Gastrocnemius medialis (tissue), 4 donors: ENCODE data around the gene TSPAN2. TPM values are rescaled to one million over a fixed set of nuclear protein-coding genes. Genes with fewer than 3 reads are reported as not detected.

Source experiments
- ATAC-seq, 2 donors: fragments of 150-250 bp; one replicate each; pipeline ENCODE4 v1.9.1; 2016
- DNase-seq, 2 donors: peaks; one replicate each; pipeline ENCODE4 v3.0.0-alpha.2; 2019
- H3K27ac ChIP-seq, 4 donors: fragments of 200-600 bp; sonication (generic); 1 replicate in 1 of 4; 2 replicates in 3 of 4; pipeline ENCODE4 v1.5.1; 2016 to 2018; ENCODE audit warnings: mild to moderate bottlenecking in 2 of 4, moderate library complexity in 1 of 4
- H3K27me3 ChIP-seq, 3 donors: fragments of 200-600 bp; sonication (generic) in 2 of 3; 1 replicate in 1 of 3; 2 replicates in 2 of 3; pipeline versions ENCODE4 v1.5.1 to v1.6.0; 2016 to 2019; ENCODE audit warnings: mild to moderate bottlenecking in 1 of 3, moderate library complexity in 1 of 3
- H3K36me3 ChIP-seq, 2 donors: fragments of 200-600 bp; sonication (generic) in 1 of 2; one replicate each; pipeline ENCODE4 v1.5.1; 2017 to 2018
- H3K4me1 ChIP-seq, 2 donors: fragments of 200-600 bp; sonication (generic) in 1 of 2; one replicate each; pipeline ENCODE4 v1.5.1; 2016 to 2017; ENCODE audit warnings: mild to moderate bottlenecking in 2 of 2
- H3K4me3 ChIP-seq, 4 donors: fragments of 200-600 bp; sonication (generic) in 3 of 4; 1 replicate in 1 of 4; 2 replicates in 3 of 4; pipeline ENCODE4 v1.5.1; 2016 to 2019; ENCODE audit warnings: mild to moderate bottlenecking in 2 of 4
- H3K9me3 ChIP-seq, 3 donors: fragments of 200-600 bp; sonication (generic) in 2 of 3; 1 replicate in 1 of 3; 2 replicates in 2 of 3; pipeline ENCODE4 v1.5.1; 2016 to 2019
- POLR2A ChIP-seq, 2 donors: fragments of 450-650 bp; IDR thresholded peaks; one replicate each; pipeline ENCODE4 v1.6.1; 2017; ENCODE audit warnings: antibody characterized with exemption in 2 of 2, mild to moderate bottlenecking in 2 of 2, moderate library complexity in 2 of 2
- in situ Hi-C, 4 donors: fragments of 200-750 bp; cut with MboI; loops; one replicate each; pipeline versions ENCODE4 v1.15.0 to v1.8.0; 2017; ENCODE audit warnings: low sequenced_read_pairs in 4 of 4
- intact Hi-C: fragments of 100-400 bp; cut with DNase I; formaldehyde crosslinking; loops from one replicate; pipeline ENCODE4 v1.15.1; 2023; ENCODE audit warnings: low total_unique reads
- total RNA-seq, 4 donors: library from RNA; depleted of rRNA; stranded (reverse); fragments of >200 nt; gene quantifications; one replicate each; pipeline versions ENCODE4 v1.1.0 to v1.2.3, GENCODE V29; 2016
- TF ChIP-seq, protein P1 (sequence below), 5 experiments: fragments of 450-650 bp in 3 of 5; fragments of 200-600 bp in 2 of 5; sonication (generic) in 2 of 5; IDR thresholded peaks in 4 of 5; conservative IDR thresholded peaks in 1 of 5; 1 replicate in 4 of 5; 2 replicates in 1 of 5; pipeline ENCODE4 v1.5.1; 2016 to 2019; ENCODE audit warnings: antibody characterized with exemption in 5 of 5, mild to moderate bottlenecking in 3 of 5, moderate library complexity in 3 of 5

Gene TSPAN2
- total RNA-seq, 4 donors from 2014 or later, result 0.70 to 2.6 (median 2.0) TPM; not detected in 1

- in situ Hi-C loops, result loop anchor here in 1 of 4 donors (25.0 kb wide), 1 partner anchor 715 kb away; no protein-coding TSS in a partner anchor
Measured at GRCh38 chr1:115051850-115052249, 37.5 kb downstream of the TSPAN2 start.

GRCh38 chr1:115046751-115047150 lies 42.6 kb downstream of the TSPAN2 start:
- Histone ChIP-seq H3K27ac (no peak overlapping the region), H3K4me1 (no peaks in the 10 kb centered on the region), H3K27me3 (no peaks in the 10 kb centered on the region), H3K36me3 (no peaks in the 10 kb centered on the region), H3K4me3 (no peak overlapping the region), H3K9me3 (no peaks in the 10 kb centered on the region)
- intact Hi-C loops (no loop called here), in situ Hi-C loops (no loop called here)
- TF ChIP-seq, protein P1, sequence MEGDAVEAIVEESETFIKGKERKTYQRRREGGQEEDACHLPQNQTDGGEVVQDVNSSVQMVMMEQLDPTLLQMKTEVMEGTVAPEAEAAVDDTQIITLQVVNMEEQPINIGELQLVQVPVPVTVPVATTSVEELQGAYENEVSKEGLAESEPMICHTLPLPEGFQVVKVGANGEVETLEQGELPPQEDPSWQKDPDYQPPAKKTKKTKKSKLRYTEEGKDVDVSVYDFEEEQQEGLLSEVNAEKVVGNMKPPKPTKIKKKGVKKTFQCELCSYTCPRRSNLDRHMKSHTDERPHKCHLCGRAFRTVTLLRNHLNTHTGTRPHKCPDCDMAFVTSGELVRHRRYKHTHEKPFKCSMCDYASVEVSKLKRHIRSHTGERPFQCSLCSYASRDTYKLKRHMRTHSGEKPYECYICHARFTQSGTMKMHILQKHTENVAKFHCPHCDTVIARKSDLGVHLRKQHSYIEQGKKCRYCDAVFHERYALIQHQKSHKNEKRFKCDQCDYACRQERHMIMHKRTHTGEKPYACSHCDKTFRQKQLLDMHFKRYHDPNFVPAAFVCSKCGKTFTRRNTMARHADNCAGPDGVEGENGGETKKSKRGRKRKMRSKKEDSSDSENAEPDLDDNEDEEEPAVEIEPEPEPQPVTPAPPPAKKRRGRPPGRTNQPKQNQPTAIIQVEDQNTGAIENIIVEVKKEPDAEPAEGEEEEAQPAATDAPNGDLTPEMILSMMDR (IDR thresholded peaks at IDR 0.05 in 4 of 5, conservative IDR thresholded peaks at IDR 0.05 in 1 of 5), result no peak
- TF ChIP-seq POLR2A (IDR thresholded peaks at IDR 0.05), result no peak
- DNase-seq, result no peak
- ATAC-seq, result no peak

More at GRCh38 chr1:115051850-115052249, 37.5 kb downstream of the TSPAN2 start:
- ATAC-seq, result no peak
- intact Hi-C loops, result loop anchor here (2.0 to 5.0 kb wide), 2 partner anchors 75 to 705 kb away; no protein-coding TSS in a partner anchor
- no peak for TF ChIP-seq POLR2A (IDR thresholded peaks at IDR 0.05)
- TF ChIP-seq, protein P1 (IDR thresholded peaks at IDR 0.05 in 4 of 5, conservative IDR thresholded peaks at IDR 0.05 in 1 of 5), result no peak
- H3K4me1 ChIP-seq, result no peaks in the 10 kb centered on the region
- no peaks in the 10 kb centered on the region for H3K36me3 ChIP-seq
- no peaks in the 10 kb centered on the region for H3K27me3 ChIP-seq
- H3K4me3 ChIP-seq, result no peak overlapping the region
- DNase-seq, result no peak
- no peaks in the 10 kb centered on the region for H3K9me3 ChIP-seq
- no peak overlapping the region for H3K27ac ChIP-seq

DNA sequence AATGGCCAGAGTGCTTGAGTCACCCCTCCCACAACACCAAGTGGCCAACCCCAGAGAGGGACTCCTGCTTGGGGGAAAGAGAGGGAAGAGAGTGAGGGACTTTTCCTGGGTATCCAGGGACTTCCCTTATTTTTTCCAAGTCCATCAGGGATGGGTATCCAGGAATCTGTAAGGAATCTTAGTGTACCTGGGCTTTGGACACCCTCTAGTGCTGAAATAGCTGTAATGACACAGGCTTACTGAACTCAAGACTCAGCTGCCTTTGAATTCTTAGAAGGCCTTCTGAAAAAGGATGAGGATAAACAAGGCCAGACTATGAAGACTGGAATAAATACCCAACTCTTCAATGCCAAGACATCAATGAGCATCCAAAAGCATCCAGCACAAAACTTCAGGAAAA lies 47.6 kb downstream of the TSPAN2 start:
- in situ Hi-C loops (no loop called here), intact Hi-C loops (no loop called here)
- Histone ChIP-seq H3K36me3 (no peaks in the 10 kb centered on the region), H3K27ac (no peak overlapping the region), H3K4me3 (no peak overlapping the region), H3K27me3 (no peaks in the 10 kb centered on the region), H3K4me1 (no peaks in the 10 kb centered on the region), H3K9me3 (no peaks in the 10 kb centered on the region)
- no peak for ATAC-seq
- no peak for TF ChIP-seq POLR2A (IDR thresholded peaks at IDR 0.05)
- TF ChIP-seq, protein P1 (IDR thresholded peaks at IDR 0.05 in 4 of 5, conservative IDR thresholded peaks at IDR 0.05 in 1 of 5), result no peak
- DNase-seq, result no peak

DNA sequence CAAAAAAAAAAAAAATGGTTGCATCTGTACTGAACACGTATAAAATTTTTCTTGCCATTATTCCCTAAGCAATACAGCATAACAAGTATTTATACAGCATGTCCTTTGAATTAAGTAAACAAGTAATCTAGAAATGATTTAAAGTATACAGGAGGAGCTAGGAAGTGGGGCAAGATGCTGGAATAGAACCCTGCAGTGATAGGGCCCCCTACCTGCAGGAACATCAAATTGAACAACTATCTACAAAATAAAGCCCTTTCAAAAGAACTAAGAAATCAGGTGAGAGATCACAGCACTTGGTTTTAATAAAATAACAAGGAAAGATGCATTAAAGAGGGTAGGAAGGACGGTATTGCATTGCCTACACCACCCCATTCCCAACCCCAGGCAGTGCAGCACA lies 48.8 kb downstream of the TSPAN2 start:
- no peak for ATAC-seq
- Histone ChIP-seq H3K36me3 (no peaks in the 10 kb centered on the region), H3K9me3 (no peaks in the 10 kb centered on the region), H3K4me1 (no peaks in the 10 kb centered on the region), H3K27ac (no peak overlapping the region), H3K27me3 (no peaks in the 10 kb centered on the region), H3K4me3 (no peak overlapping the region)
- intact Hi-C loops, result no loop called here
- DNase-seq, result no peak
- in situ Hi-C loops, result no loop called here
- TF ChIP-seq POLR2A (IDR thresholded peaks at IDR 0.05), result no peak
- TF ChIP-seq, protein P1 (IDR thresholded peaks at IDR 0.05 in 4 of 5, conservative IDR thresholded peaks at IDR 0.05 in 1 of 5), result no peak
